HepG2 (cell line): ENCODE results near the gene NCAPD2. TPM values are rescaled to one million over a fixed set of nuclear protein-coding genes. Genes with fewer than 3 reads are reported as not detected.

Experiments used
- BATF2 ChIP-seq: sonication (generic); formaldehyde crosslinking; IDR thresholded peaks from 2 replicates; pipeline ENCODE4 v1.8.0; 2022; ENCODE audit warnings: mild to moderate bottlenecking, missing genetic modification reagents, moderate library complexity
- MXD3 ChIP-seq: IDR thresholded peaks from 2 replicates; pipeline ENCODE4 v1.6.1; 2016; ENCODE audit warnings: mild to moderate bottlenecking, missing biosample characterization, missing genetic modification reagents
- PATZ1 ChIP-seq: sonication (generic); formaldehyde crosslinking; IDR thresholded peaks from 2 replicates; pipeline ENCODE4 v1.4.0; 2020; ENCODE audit warnings: missing genetic modification reagents
- PHF5A ChIP-seq: IDR thresholded peaks from one replicate; pipeline ENCODE4 v1.6.1; 2018; ENCODE audit warnings: low read depth, missing genetic modification reagents; ENCODE audit not compliant: unreplicated experiment
- RCOR2 ChIP-seq: IDR thresholded peaks from 2 replicates; pipeline ENCODE4 v1.6.1; 2016; ENCODE audit warnings: missing biosample characterization, missing genetic modification reagents
- SIX1 ChIP-seq: sonication (generic); formaldehyde crosslinking; IDR thresholded peaks from 2 replicates; pipeline ENCODE4 v1.4.0; 2020; ENCODE audit warnings: missing genetic modification reagents, borderline replicate concordance
- SNRNP70 ChIP-seq: fragments of 200-400 bp; formaldehyde crosslinking; IDR thresholded peaks from 2 replicates; pipeline ENCODE4 v1.6.1; 2017; ENCODE audit warnings: mild to moderate bottlenecking, low read depth, low read length, moderate library complexity
- THAP9 ChIP-seq: sonication (generic); formaldehyde crosslinking; IDR thresholded peaks from 2 replicates; pipeline ENCODE4; 2020; ENCODE audit warnings: missing genetic modification reagents, mild to moderate bottlenecking, borderline replicate concordance
- THYN1 ChIP-seq: sonication (generic); formaldehyde crosslinking; IDR thresholded peaks from 2 replicates; pipeline ENCODE4 v1.8.1; 2023; ENCODE audit warnings: low read depth, mild to moderate bottlenecking, moderate library complexity, missing genetic modification reagents, borderline replicate concordance
- ZBTB34 ChIP-seq: sonication (generic); formaldehyde crosslinking; IDR thresholded peaks from 2 replicates; pipeline ENCODE4 v1.8.0; 2022; ENCODE audit warnings: mild to moderate bottlenecking, missing genetic modification reagents
- ZBTB38 ChIP-seq: sonication (generic); formaldehyde crosslinking; IDR thresholded peaks from 2 replicates; pipeline ENCODE4 v1.5.1; 2020; ENCODE audit warnings: mild to moderate bottlenecking, missing genetic modification reagents
- ZBTB43 ChIP-seq: sonication (generic); formaldehyde crosslinking; conservative IDR thresholded peaks from 2 replicates; pipeline ENCODE4 v1.4.0; 2020; ENCODE audit warnings: missing genetic modification reagents
- ZFP37 ChIP-seq: sonication (generic); formaldehyde crosslinking; IDR thresholded peaks from 2 replicates; pipeline ENCODE4 v1.4.0; 2020; ENCODE audit warnings: missing genetic modification reagents, borderline replicate concordance
- ZFP90 ChIP-seq: sonication (generic); formaldehyde crosslinking; IDR thresholded peaks from 2 replicates; pipeline ENCODE4 v1.8.0; 2022; ENCODE audit warnings: missing genetic modification reagents, mild to moderate bottlenecking, inconsistent platforms, borderline replicate concordance
- ZNF326 ChIP-seq: sonication (generic); formaldehyde crosslinking; IDR thresholded peaks from 2 replicates; pipeline ENCODE4 v1.4.0; 2020; ENCODE audit warnings: missing genetic modification reagents, borderline replicate concordance
- ZNF580 ChIP-seq: IDR thresholded peaks from 2 replicates; pipeline ENCODE4 v1.6.1; 2016; ENCODE audit warnings: low read depth, borderline replicate concordance
- polyA plus RNA-seq, 8 experiments: library from polyadenylated mRNA; depleted of rRNA in 3 of 8; stranded (reverse) in 7 of 8; unstranded in 1 of 8; fragments of >200 nt; fragmentation: Illumina TruSeq in 4 of 8; extraction: Trizol in 4 of 8; gene quantifications; 2 replicates each; pipeline versions ENCODE4 v1.2.1 to v1.2.3, GENCODE V29; 2011 to 2016; ENCODE audit warnings: low read depth in 4 of 8, missing spikeins in 1 of 8, mixed read lengths in 1 of 8; ENCODE audit not compliant: insufficient read depth in 1 of 8
- total RNA-seq, 5 experiments: library from RNA; depleted of rRNA; stranded (reverse); fragments of >200 nt; fragmentation: Illumina TruSeq; extraction: Trizol; gene quantifications; 2 replicates each; pipeline ENCODE4 v1.2.3, GENCODE V29; 2016; ENCODE audit warnings: low read depth in 1 of 5

The NCAPD2 gene
- total and polyA plus RNA-seq, 2 of the 13 experiments (the other 11 are each of a cell fraction or from before 2014, with no cell fraction given) = 51.1 to 65.6 TPM

- TF ChIP-seq PATZ1 (CRISPR knock-in tag) (peak; percentile 36; the same call in 1 of the 2 replicates), BATF2 (CRISPR knock-in tag) (no peak), ZFP90 (CRISPR knock-in tag) (no peak), ZNF580 (CRISPR knock-in tag) (no peak), ZBTB34 (CRISPR knock-in tag) (no peak), THAP9 (0 out of 2 replicates have a peak, but pooled peaks have one; percentile 27), ZBTB43 (CRISPR knock-in tag) (no peak), ZNF326 (no peak), RCOR2 (no peak), THYN1 (no peak), SIX1 (CRISPR knock-in tag) (no peak), MXD3 (CRISPR knock-in tag) (no peak), PHF5A (CRISPR knock-in tag) (no peak), ZBTB38 (CRISPR knock-in tag) (peak; percentile 75; the same call in 1 of the 2 replicates), SNRNP70 (no peak), ZFP37 (no peak)
These were observed 76.5 kb downstream of the NCAPD2 start (continued) for GRCh38 chr12:6570264-6570887.
